Ishikawa (cell line): ENCODE data around the gene MYO19.

ENCODE experiments used
- CREB1 ChIP-seq: IDR thresholded peaks from 2 replicates; pipeline ENCODE4 v1.6.1; 2012; ENCODE audit warnings: low read depth
- EP300 ChIP-seq: IDR thresholded peaks from 2 replicates; pipeline ENCODE4 v1.6.1; 2012; ENCODE audit warnings: borderline replicate concordance
- RAD21 ChIP-seq: IDR thresholded peaks from 2 replicates; pipeline ENCODE4 v1.6.1; 2012; ENCODE audit warnings: low read depth
- TAF1 ChIP-seq: IDR thresholded peaks from 2 replicates; pipeline ENCODE4 v1.6.1; 2012; ENCODE audit warnings: low read depth, mild to moderate bottlenecking
- YY1 ChIP-seq: IDR thresholded peaks from 2 replicates; pipeline ENCODE4 v1.6.1; 2012; ENCODE audit warnings: low read depth
- ZBTB7A ChIP-seq: IDR thresholded peaks from 2 replicates; pipeline ENCODE4 v1.6.1; 2012; ENCODE audit warnings: low read depth
- TF ChIP-seq, protein P1 (sequence below): IDR thresholded peaks from 2 replicates; pipeline ENCODE4 v1.6.1; 2012; ENCODE audit warnings: low read depth, mild to moderate bottlenecking
- TF ChIP-seq, protein P2 (sequence below): IDR thresholded peaks from 2 replicates; pipeline ENCODE4 v1.6.1; 2012

DNA sequence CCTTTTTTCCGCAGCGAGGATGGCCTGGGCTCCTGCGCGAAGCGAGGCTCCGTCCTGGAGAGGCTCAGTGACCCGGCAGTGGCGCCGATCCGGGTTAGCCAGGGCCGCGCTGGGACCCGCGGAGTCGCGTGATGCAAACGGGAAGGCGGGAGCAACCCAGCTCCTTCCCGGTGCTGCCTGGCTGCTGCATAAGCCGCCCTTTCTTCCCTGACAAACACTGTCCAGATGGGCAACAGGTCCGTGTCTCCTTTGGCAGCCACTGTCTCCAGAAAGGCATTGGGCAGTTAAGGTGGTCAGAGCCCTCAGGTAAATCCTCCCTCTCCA is 69.9 kb downstream of the MYO19 start:
- TF ChIP-seq, protein P1, sequence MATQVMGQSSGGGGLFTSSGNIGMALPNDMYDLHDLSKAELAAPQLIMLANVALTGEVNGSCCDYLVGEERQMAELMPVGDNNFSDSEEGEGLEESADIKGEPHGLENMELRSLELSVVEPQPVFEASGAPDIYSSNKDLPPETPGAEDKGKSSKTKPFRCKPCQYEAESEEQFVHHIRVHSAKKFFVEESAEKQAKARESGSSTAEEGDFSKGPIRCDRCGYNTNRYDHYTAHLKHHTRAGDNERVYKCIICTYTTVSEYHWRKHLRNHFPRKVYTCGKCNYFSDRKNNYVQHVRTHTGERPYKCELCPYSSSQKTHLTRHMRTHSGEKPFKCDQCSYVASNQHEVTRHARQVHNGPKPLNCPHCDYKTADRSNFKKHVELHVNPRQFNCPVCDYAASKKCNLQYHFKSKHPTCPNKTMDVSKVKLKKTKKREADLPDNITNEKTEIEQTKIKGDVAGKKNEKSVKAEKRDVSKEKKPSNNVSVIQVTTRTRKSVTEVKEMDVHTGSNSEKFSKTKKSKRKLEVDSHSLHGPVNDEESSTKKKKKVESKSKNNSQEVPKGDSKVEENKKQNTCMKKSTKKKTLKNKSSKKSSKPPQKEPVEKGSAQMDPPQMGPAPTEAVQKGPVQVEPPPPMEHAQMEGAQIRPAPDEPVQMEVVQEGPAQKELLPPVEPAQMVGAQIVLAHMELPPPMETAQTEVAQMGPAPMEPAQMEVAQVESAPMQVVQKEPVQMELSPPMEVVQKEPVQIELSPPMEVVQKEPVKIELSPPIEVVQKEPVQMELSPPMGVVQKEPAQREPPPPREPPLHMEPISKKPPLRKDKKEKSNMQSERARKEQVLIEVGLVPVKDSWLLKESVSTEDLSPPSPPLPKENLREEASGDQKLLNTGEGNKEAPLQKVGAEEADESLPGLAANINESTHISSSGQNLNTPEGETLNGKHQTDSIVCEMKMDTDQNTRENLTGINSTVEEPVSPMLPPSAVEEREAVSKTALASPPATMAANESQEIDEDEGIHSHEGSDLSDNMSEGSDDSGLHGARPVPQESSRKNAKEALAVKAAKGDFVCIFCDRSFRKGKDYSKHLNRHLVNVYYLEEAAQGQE, result no peak
- TF ChIP-seq ZBTB7A, result no peak
- TF ChIP-seq, protein P2, sequence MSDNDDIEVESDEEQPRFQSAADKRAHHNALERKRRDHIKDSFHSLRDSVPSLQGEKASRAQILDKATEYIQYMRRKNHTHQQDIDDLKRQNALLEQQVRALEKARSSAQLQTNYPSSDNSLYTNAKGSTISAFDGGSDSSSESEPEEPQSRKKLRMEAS, result no peak
- no peak for TF ChIP-seq YY1
- TF ChIP-seq EP300, result no peak
- no peak for TF ChIP-seq RAD21
- TF ChIP-seq CREB1, result no peak
- TF ChIP-seq TAF1, result no peak
